GM12878 (cell line): ENCODE measurements around the gene SLC2A4. TPM values are rescaled to one million over a fixed set of nuclear protein-coding genes. Genes with fewer than 3 reads are reported as not detected.

Experiments
- ATAC-seq: fragments of 200-7000 bp; cut with Tn5 transposase; 3 replicates; pipeline ENCODE4 v1.9.1; 2020; ENCODE audit warnings: mild to moderate bottlenecking, moderate library complexity
- BruUV-seq: library from RNA; stranded (reverse); fragments of 400-500 nt; replicated peaks from 2 replicates; lab custom pipeline; 2021; lab: Mats Ljungman, UMichigan
- CTCF ChIA-PET: fragments of 300-600 bp; sonication (Branson Sonifier 250); formaldehyde crosslinking; extraction: SDS; loops from one replicate; lab custom pipeline; 2021; ENCODE audit warnings: inconsistent platforms; lab: Yijun Ruan, JAX
- POLR2A ChIA-PET: fragments of 350-600 bp; formaldehyde crosslinking; extraction: SDS; loops from one replicate; lab custom pipeline; 2021; ENCODE audit warnings: inconsistent platforms; lab: Charles Lee
- RAD21 ChIA-PET: fragments of 300-600 bp; sonication (Branson Sonifier 250); formaldehyde crosslinking; loops from one replicate; lab custom pipeline; 2023; ENCODE audit warnings: antibody characterized with exemption; ENCODE audit not compliant: unreplicated experiment; lab: Charles Lee
- SMC1A ChIA-PET: fragments of 300-600 bp; sonication (Branson Sonifier 250); formaldehyde crosslinking; loops from one replicate; lab custom pipeline; 2023; ENCODE audit not compliant: unreplicated experiment, uncharacterized antibody; lab: Charles Lee
- DNase-seq: peaks from one replicate; pipeline ENCODE4 v3.0.0-alpha.2; 2011; ENCODE audit warnings: low read depth, low spot score
- FAIRE-seq: peaks from 3 replicates; lab custom pipeline; 2011; peaks lifted over from hg19 to GRCh38; lab: Jason Lieb, UNC
- H2AFZ ChIP-seq: 2 replicates; pipeline ENCODE4 v1.6.0; 2011; ENCODE audit warnings: low read depth, low read length, control low read depth; ENCODE audit not compliant: control insufficient read depth
- H3K27ac ChIP-seq: 2 replicates; pipeline ENCODE4 v1.5.1; 2011; ENCODE audit warnings: control low read depth; ENCODE audit not compliant: control insufficient read depth, insufficient read depth
- H3K27me3 ChIP-seq, 2 experiments: replicated peaks in 1 of 2; 2 replicates each; pipeline versions ENCODE4 v1.6.0 to v1.6.1; 2011; ENCODE audit warnings: low read length in 1 of 2; ENCODE audit not compliant: control insufficient read depth in 2 of 2, insufficient read depth in 2 of 2
- H3K36me3 ChIP-seq, 2 experiments: 2 replicates each; pipeline ENCODE4 v1.5.1; 2011; ENCODE audit warnings: low read length in 1 of 2; ENCODE audit not compliant: control insufficient read depth in 2 of 2, insufficient read depth in 2 of 2
- H3K4me1 ChIP-seq: 2 replicates; pipeline ENCODE4 v1.6.1; 2011; ENCODE audit warnings: mild to moderate bottlenecking, low read length, moderate library complexity, mixed read lengths; ENCODE audit not compliant: control insufficient read depth, insufficient read depth
- H3K4me2 ChIP-seq: 2 replicates; pipeline ENCODE4 v1.6.0; 2011; ENCODE audit warnings: control low read depth; ENCODE audit not compliant: control insufficient read depth, insufficient read depth
- H3K4me3 ChIP-seq: fragments of 200-600 bp; sonication (generic); 2 replicates; pipeline ENCODE4 v1.5.1; 2016
- H3K79me2 ChIP-seq: 2 replicates; pipeline ENCODE4 v1.6.0; 2011; ENCODE audit warnings: low read length; ENCODE audit not compliant: control insufficient read depth, insufficient read depth
- H3K9ac ChIP-seq: 2 replicates; pipeline ENCODE4 v1.8.0; 2011; ENCODE audit warnings: low read length, control low read depth, mixed read lengths; ENCODE audit not compliant: control insufficient read depth, insufficient read depth
- H3K9me3 ChIP-seq: replicated peaks from 3 replicates; pipeline ENCODE4 v1.5.1; 2011; ENCODE audit warnings: mild to moderate bottlenecking, low read length; ENCODE audit not compliant: control insufficient read depth, insufficient read depth
- H4K20me1 ChIP-seq: 2 replicates; pipeline ENCODE4 v1.6.0; 2011; ENCODE audit not compliant: control insufficient read depth, insufficient read depth
- BCL3 ChIP-seq: IDR thresholded peaks from 2 replicates; pipeline ENCODE4 v1.6.1; 2011; ENCODE audit warnings: borderline replicate concordance, low read depth, mild to moderate bottlenecking, moderate library complexity, low read length; ENCODE audit not compliant: insufficient read depth, poor library complexity, severe bottlenecking
- GABPA ChIP-seq: IDR thresholded peaks from 2 replicates; pipeline ENCODE4 v1.6.1; 2014; ENCODE audit warnings: antibody characterized with exemption, low read depth, mild to moderate bottlenecking, inconsistent platforms
- LARP7 ChIP-seq: fragments of 450-650 bp; IDR thresholded peaks from 2 replicates; pipeline ENCODE4 v1.6.1; 2017; ENCODE audit warnings: mild to moderate bottlenecking
- MEF2B ChIP-seq: fragments of 450-650 bp; IDR thresholded peaks from 2 replicates; pipeline ENCODE4 v1.6.1; 2018; ENCODE audit warnings: mild to moderate bottlenecking, moderate library complexity; ENCODE audit not compliant: partially characterized antibody, poor library complexity, severe bottlenecking
- NKRF ChIP-seq: fragments of 450-650 bp; conservative IDR thresholded peaks from 2 replicates; pipeline ENCODE4 v1.6.1; 2017; ENCODE audit warnings: mild to moderate bottlenecking, moderate library complexity
- NR2C1 ChIP-seq: fragments of 450-650 bp; IDR thresholded peaks from 2 replicates; pipeline ENCODE4 v1.6.1; 2017; ENCODE audit warnings: antibody characterized with exemption, mild to moderate bottlenecking, moderate library complexity
- NR2F1 ChIP-seq: fragments of 450-650 bp; conservative IDR thresholded peaks from 2 replicates; pipeline ENCODE4 v1.6.1; 2017; ENCODE audit warnings: mild to moderate bottlenecking
- PAX8 ChIP-seq: fragments of 450-650 bp; IDR thresholded peaks from 2 replicates; pipeline ENCODE4 v1.6.1; 2017; ENCODE audit warnings: mild to moderate bottlenecking, moderate library complexity
- RB1 ChIP-seq: fragments of 450-650 bp; formaldehyde crosslinking; IDR thresholded peaks from 2 replicates; pipeline ENCODE4 v1.6.1; 2017; ENCODE audit warnings: mild to moderate bottlenecking, borderline replicate concordance
- RCOR1 ChIP-seq: conservative IDR thresholded peaks from 2 replicates; pipeline ENCODE4 v1.6.1; 2012; ENCODE audit warnings: low read depth, low read length, improper control_type of control experiment
- SIX5 ChIP-seq: IDR thresholded peaks from 2 replicates; pipeline ENCODE4 v1.6.1; 2011; ENCODE audit warnings: mild to moderate bottlenecking, low read depth, low read length, moderate library complexity; ENCODE audit not compliant: severe bottlenecking
- TAF1 ChIP-seq: IDR thresholded peaks from 2 replicates; pipeline ENCODE4 v1.6.1; 2011; ENCODE audit warnings: mild to moderate bottlenecking, low read depth, low read length, borderline replicate concordance
- ZBTB33 ChIP-seq: fragments of 450-650 bp; IDR thresholded peaks from 2 replicates; pipeline ENCODE4 v1.6.1; 2017; ENCODE audit warnings: mild to moderate bottlenecking
- ZNF274 ChIP-seq: IDR thresholded peaks from one replicate; pipeline ENCODE4 v1.8.0; 2011; ENCODE audit not compliant: insufficient read length, insufficient read depth
- ZNF592 ChIP-seq: fragments of 450-650 bp; IDR thresholded peaks from 2 replicates; pipeline ENCODE4 v1.6.1; 2017; ENCODE audit warnings: mild to moderate bottlenecking, moderate library complexity
- WGBS: methylation state at CpG from one replicate; pipeline ENCODE4 v1.1.6; 2016; ENCODE audit warnings: low lambda C conversion rate; ENCODE audit not compliant: insufficient replicate concordance, insufficient coverage; ENCODE audit errors: missing lambda C conversion rate; 5-methylcytosine and 5-hydroxymethylcytosine counted together
- in situ Hi-C: fragments of 300-500 bp; cut with MboI; formaldehyde crosslinking; loops from 9 replicates; pipeline ENCODE4 v1.14.3; 2018; ENCODE audit warnings: mixed read lengths
- intact Hi-C: fragments of 100-400 bp; cut with micrococcal nuclease; formaldehyde crosslinking; loops from one replicate; pipeline ENCODE4 v1.14.2; 2022; ENCODE audit not compliant: unreplicated experiment
- polyA plus RNA-seq, 11 experiments: library from polyadenylated mRNA; depleted of rRNA in 4 of 11; unstranded in 6 of 11; stranded (reverse) in 5 of 11; fragments of >200 nt; fragmentation: Nextera tagmentation in 4 of 11; fragmentation: Illumina TruSeq in 1 of 11; extraction: Ambion mirVana in 4 of 11; extraction: Trizol in 1 of 11; gene quantifications; 1 replicate in 1 of 11; 2 replicates in 10 of 11; pipeline versions ENCODE4 v1.2.1 to v1.2.3, GENCODE V29; 2011 to 2016; ENCODE audit warnings: inconsistent platforms in 2 of 11, missing spikeins in 2 of 11, low read depth in 1 of 11
- total RNA-seq, 4 experiments: library from RNA; depleted of rRNA in 3 of 4; stranded (reverse); fragments of >200 nt in 3 of 4; fragmentation: Illumina TruSeq in 1 of 4; extraction: Trizol in 1 of 4; gene quantifications; 2 replicates each; pipeline versions ENCODE4 v1.2.1 to v1.2.3, GENCODE V29; 2013 to 2021

The SLC2A4 gene
- total and polyA plus RNA-seq, 10 of the 15 experiments (the other 5 are each of a cell fraction or from before 2014, with no cell fraction given), result 0.03 to 0.23 (median 0.04) TPM; not detected in 4

- Histone ChIP-seq H3K9ac (no peak overlapping the region), H3K79me2 (no peaks in the 10 kb centered on the region), H2AFZ (no peak overlapping the region), H3K27ac (no peak overlapping the region), H3K9me3 (no peaks in the 10 kb centered on the region), H3K4me1 (peaks cover 17% of the 10 kb centered on the region), H3K36me3 (peaks cover 0 to 8% of the 10 kb centered on the region in 2 experiments; a peak in 2 of 4 replicates), H3K4me2 (no peak overlapping the region), H3K4me3 (no peak overlapping the region), H3K27me3 (peaks cover 3 to 5% of the 10 kb centered on the region in 2 experiments; a peak in 2 of 4 replicates), H4K20me1 (no peaks in the 10 kb centered on the region)
- RAD21 ChIA-PET, result no interaction called here
- 82% methylated on average over 4 of the region's 4 CpGs for WGBS
- no TSS peak for BruUV-seq
- DNase-seq (no peak), FAIRE-seq (no peak), ATAC-seq (no peak)
- SMC1A ChIA-PET, result no interaction called here
- POLR2A ChIA-PET, result no interaction called here
- CTCF ChIA-PET, result interaction anchor here (0.7 kb wide), 1 partner anchor 22 kb away, joined by 3 read pairs; no protein-coding TSS in a partner anchor
- intact Hi-C loops (no loop called here), in situ Hi-C loops (no loop called here)
- no peak for TF ChIP-seq ZNF274
- TF ChIP-seq NKRF, result no peak
- no peak for TF ChIP-seq LARP7
- TF ChIP-seq ZBTB33, result no peak
- TF ChIP-seq TAF1, result no peak
- no peak for TF ChIP-seq ZNF592
- TF ChIP-seq RCOR1, result no peak
- no peak for TF ChIP-seq NR2C1
- no peak for TF ChIP-seq PAX8
- TF ChIP-seq NR2F1, result no peak
- TF ChIP-seq BCL3, result no peak
- TF ChIP-seq SIX5, result no peak
- no peak for TF ChIP-seq MEF2B
- TF ChIP-seq RB1, result no peak
- no peak for TF ChIP-seq GABPA
Measured at GRCh38 chr17:7260151-7260550, 21.4 kb upstream of the SLC2A4 start.
